Ishikawa (cell line): ENCODE data around the gene CCDC71.

Source experiments
- CEBPB ChIP-seq: IDR thresholded peaks from 2 replicates; pipeline ENCODE4 v1.6.1; 2012
- CREB1 ChIP-seq: IDR thresholded peaks from 2 replicates; pipeline ENCODE4 v1.6.1; 2012; ENCODE audit warnings: low read depth
- EGR1 ChIP-seq: IDR thresholded peaks from 2 replicates; pipeline ENCODE4 v1.6.1; 2012
- EP300 ChIP-seq: IDR thresholded peaks from 2 replicates; pipeline ENCODE4 v1.6.1; 2012; ENCODE audit warnings: borderline replicate concordance
- FOXM1 ChIP-seq: IDR thresholded peaks from 2 replicates; pipeline ENCODE4 v1.6.1; 2012; ENCODE audit warnings: low read depth, borderline replicate concordance
- MAX ChIP-seq: IDR thresholded peaks from 2 replicates; pipeline ENCODE4 v1.6.1; 2012
- NFIC ChIP-seq: IDR thresholded peaks from 2 replicates; pipeline ENCODE4 v1.6.1; 2012
- RAD21 ChIP-seq: IDR thresholded peaks from 2 replicates; pipeline ENCODE4 v1.6.1; 2012; ENCODE audit warnings: low read depth
- REST ChIP-seq: IDR thresholded peaks from 2 replicates; pipeline ENCODE4 v1.6.1; 2012; ENCODE audit warnings: low read depth, mild to moderate bottlenecking
- TAF1 ChIP-seq: IDR thresholded peaks from 2 replicates; pipeline ENCODE4 v1.6.1; 2012; ENCODE audit warnings: low read depth, mild to moderate bottlenecking
- TCF12 ChIP-seq: IDR thresholded peaks from 2 replicates; pipeline ENCODE4 v1.6.1; 2012; ENCODE audit warnings: low read depth
- TEAD4 ChIP-seq: IDR thresholded peaks from 2 replicates; pipeline ENCODE4 v1.6.1; 2012
- USF1 ChIP-seq: IDR thresholded peaks from 2 replicates; pipeline ENCODE4 v1.6.1; 2012
- YY1 ChIP-seq: IDR thresholded peaks from 2 replicates; pipeline ENCODE4 v1.6.1; 2012; ENCODE audit warnings: low read depth
- ZBTB7A ChIP-seq: IDR thresholded peaks from 2 replicates; pipeline ENCODE4 v1.6.1; 2012; ENCODE audit warnings: low read depth

CCDC71 gene

GRCh38 chr3:49161808-49162530 lies 4.2 kb downstream of the CCDC71 start:
- TF ChIP-seq REST (no peak), TAF1 (no peak), CEBPB (no peak), RAD21 (no peak)

- no peak for TF ChIP-seq EP300
These were observed 4.9 kb downstream of the CCDC71 start for GRCh38 chr3:49161197-49161596.

GRCh38 chr3:49158792-49159191 lies 7.3 kb downstream of the CCDC71 start:
- no peak for TF ChIP-seq REST
- no peak for TF ChIP-seq RAD21
- TF ChIP-seq CEBPB: no peak
- TF ChIP-seq YY1: no peak
- TF ChIP-seq CREB1: no peak
- no peak for TF ChIP-seq TCF12
- no peak for TF ChIP-seq MAX
- TF ChIP-seq TEAD4: no peak
- TF ChIP-seq TAF1: no peak
- no peak for TF ChIP-seq EGR1
- no peak for TF ChIP-seq NFIC
- no peak for TF ChIP-seq EP300
- no peak for TF ChIP-seq FOXM1
- TF ChIP-seq USF1: no peak
- TF ChIP-seq ZBTB7A: no peak

GRCh38 chr3:49158103-49158709 lies 7.9 kb downstream of the CCDC71 start:
- no peak for TF ChIP-seq MAX
- TF ChIP-seq RAD21: peak; percentile 74

- TF ChIP-seq ZBTB7A (no peak), TCF12 (no peak), CEBPB (no peak), FOXM1 (no peak), USF1 (no peak), NFIC (no peak), EGR1 (no peak), TEAD4 (no peak), EP300 (no peak), RAD21 (no peak)
These were observed 8.8 kb downstream of the CCDC71 start for GRCh38 chr3:49157289-49157688.

GRCh38 chr3:49153349-49153912 lies 12.7 kb downstream of the CCDC71 start:
- TF ChIP-seq USF1 (no peak), CREB1 (no peak), MAX (no peak), CEBPB (no peak), NFIC (no peak), EP300 (no peak), TEAD4 (no peak), REST (no peak), TAF1 (no peak), EGR1 (no peak), FOXM1 (no peak), RAD21 (no peak), TCF12 (no peak), YY1 (no peak), ZBTB7A (no peak)
